Measurements from ENCODE around the gene BORCS6. TPM values are rescaled to one million over a fixed set of nuclear protein-coding genes. Genes with fewer than 3 reads are reported as not detected.
A peak's percentile ranks its signal among the peaks of the same experiment; 100 is the strongest.

Gene BORCS6
- total RNA-seq, 1 donor from 2014 or later = 0.71 TPM

GRCh38 chr17:8212312-8213180, 22.6 kb upstream of the BORCS6 start:
- peaks cover 13% of the 10 kb centered on the region for H3K4me1 ChIP-seq
- H3K4me3 ChIP-seq = no peak overlapping the region
- no peak overlapping the region for H3K27ac Mint-ChIP-seq
- no peaks in the 10 kb centered on the region for H3K9me3 ChIP-seq (ENCODE audit: low read depth)
- no peak overlapping the region for H2AFZ ChIP-seq (replicated peaks)
- no peak for DNase-seq (ENCODE audit: low spot score)
- peaks cover 36% of the 10 kb centered on the region for H3F3A ChIP-seq (ENCODE audit: low read depth)
- no peaks in the 10 kb centered on the region for H3K9me3 Mint-ChIP-seq
- no peaks in the 10 kb centered on the region for H3K27me3 ChIP-seq
- no peak overlapping the region for H3K4me2 ChIP-seq
- no peaks in the 10 kb centered on the region for H3K36me3 ChIP-seq
- peaks cover 24% of the 10 kb centered on the region for H4K20me1 ChIP-seq (ENCODE audit: low read depth)
- H3K27ac ChIP-seq = no peak overlapping the region
- peaks cover 2% of the 10 kb centered on the region for H3K36me3 Mint-ChIP-seq
- TF ChIP-seq, protein P1, sequence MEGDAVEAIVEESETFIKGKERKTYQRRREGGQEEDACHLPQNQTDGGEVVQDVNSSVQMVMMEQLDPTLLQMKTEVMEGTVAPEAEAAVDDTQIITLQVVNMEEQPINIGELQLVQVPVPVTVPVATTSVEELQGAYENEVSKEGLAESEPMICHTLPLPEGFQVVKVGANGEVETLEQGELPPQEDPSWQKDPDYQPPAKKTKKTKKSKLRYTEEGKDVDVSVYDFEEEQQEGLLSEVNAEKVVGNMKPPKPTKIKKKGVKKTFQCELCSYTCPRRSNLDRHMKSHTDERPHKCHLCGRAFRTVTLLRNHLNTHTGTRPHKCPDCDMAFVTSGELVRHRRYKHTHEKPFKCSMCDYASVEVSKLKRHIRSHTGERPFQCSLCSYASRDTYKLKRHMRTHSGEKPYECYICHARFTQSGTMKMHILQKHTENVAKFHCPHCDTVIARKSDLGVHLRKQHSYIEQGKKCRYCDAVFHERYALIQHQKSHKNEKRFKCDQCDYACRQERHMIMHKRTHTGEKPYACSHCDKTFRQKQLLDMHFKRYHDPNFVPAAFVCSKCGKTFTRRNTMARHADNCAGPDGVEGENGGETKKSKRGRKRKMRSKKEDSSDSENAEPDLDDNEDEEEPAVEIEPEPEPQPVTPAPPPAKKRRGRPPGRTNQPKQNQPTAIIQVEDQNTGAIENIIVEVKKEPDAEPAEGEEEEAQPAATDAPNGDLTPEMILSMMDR (IDR thresholded peaks at IDR 0.05) = no peak
- TF ChIP-seq EZH2phosphoT487 (IDR thresholded peaks at IDR 0.05) (no peak), EZH2 (IDR thresholded peaks at IDR 0.05) (no peak)
- H3K79me2 ChIP-seq (ENCODE audit: low read depth) = peaks cover 28% of the 10 kb centered on the region
- H3K4me3 Mint-ChIP-seq = no peak overlapping the region
- H3K27me3 Mint-ChIP-seq (ENCODE audit: insufficient read depth, low read depth) = peaks cover 2% of the 10 kb centered on the region
- H3K9ac ChIP-seq = no peak overlapping the region
- H3K4me1 Mint-ChIP-seq = peaks cover 20% of the 10 kb centered on the region

DNA sequence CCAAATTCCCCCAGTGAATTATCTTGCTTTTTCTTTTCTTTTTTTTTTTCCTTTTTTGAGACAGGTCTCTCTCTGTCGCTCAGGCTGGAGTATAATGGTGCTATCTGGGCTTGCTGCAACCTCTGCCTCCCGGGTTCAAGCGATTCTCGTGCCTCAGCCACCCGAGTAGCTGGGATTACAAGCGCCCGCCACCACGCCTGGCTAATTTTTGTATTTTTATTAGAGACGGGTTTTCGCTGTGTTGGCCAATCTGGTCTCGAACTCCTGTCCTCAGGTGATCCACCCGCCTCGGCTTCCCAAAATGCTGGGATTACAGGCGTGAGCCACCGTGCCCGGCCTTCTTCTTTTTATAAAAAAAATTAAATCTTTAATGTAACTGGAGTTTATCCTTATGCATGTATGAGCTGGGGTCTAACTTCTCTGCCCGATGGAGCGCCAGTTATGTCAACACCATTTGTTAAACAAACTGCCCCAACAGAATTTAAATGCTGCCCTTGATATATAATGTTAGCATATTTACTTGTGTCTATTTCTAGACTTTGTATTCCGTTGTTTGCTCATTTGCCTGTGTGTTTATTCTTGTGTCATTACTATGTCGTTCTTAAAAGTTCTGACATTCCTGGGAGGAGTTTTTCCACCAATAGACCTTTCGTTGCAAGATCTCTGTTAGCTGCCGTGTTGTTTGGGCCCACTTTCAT, 20.9 kb upstream of the BORCS6 start:
- peaks cover 37% of the 10 kb centered on the region for H4K20me1 ChIP-seq (ENCODE audit: low read depth)
- peaks cover 2% of the 10 kb centered on the region for H3K27me3 Mint-ChIP-seq (ENCODE audit: insufficient read depth, low read depth)
- no peak overlapping the region for H3K9ac ChIP-seq
- no peaks in the 10 kb centered on the region for H3K36me3 ChIP-seq
- no peak for DNase-seq (ENCODE audit: low spot score)
- no peaks in the 10 kb centered on the region for H3K9me3 Mint-ChIP-seq
- peak overlapping the region; percentile 99 for H3K4me3 Mint-ChIP-seq
- H3K4me3 ChIP-seq = peak overlapping the region; percentile 68
- H3K27ac ChIP-seq = no peak overlapping the region
- H3K79me2 ChIP-seq (ENCODE audit: low read depth) = peaks cover 37% of the 10 kb centered on the region
- peaks cover 15% of the 10 kb centered on the region for H3K36me3 Mint-ChIP-seq
- H2AFZ ChIP-seq (replicated peaks) = peak overlapping the region; percentile 53
- H3K4me1 Mint-ChIP-seq = peaks cover 27% of the 10 kb centered on the region
- no peaks in the 10 kb centered on the region for H3K27me3 ChIP-seq
- TF ChIP-seq, protein P1 (IDR thresholded peaks at IDR 0.05) = no peak
- TF ChIP-seq EZH2phosphoT487 (IDR thresholded peaks at IDR 0.05) (no peak), EZH2 (IDR thresholded peaks at IDR 0.05) (no peak)
- H3K9me3 ChIP-seq (ENCODE audit: low read depth) = no peaks in the 10 kb centered on the region
- peaks cover 13% of the 10 kb centered on the region for H3K4me1 ChIP-seq
- H3K4me2 ChIP-seq = peak overlapping the region; percentile 88
- H3F3A ChIP-seq (ENCODE audit: low read depth) = peaks cover 42% of the 10 kb centered on the region
- peak overlapping the region; percentile 91 for H3K27ac Mint-ChIP-seq

GRCh38 chr17:8209907-8210760, 20.2 kb upstream of the BORCS6 start, which contains the start of gene AURKB:
AURKB (minus strand) TSS chr17:8210575; CDS start chr17:8210224, 351 bp downstream.
- Histone ChIP-seq H3K27me3 (no peaks in the 10 kb centered on the region), H3K9me3 (ENCODE audit: low read depth) (no peaks in the 10 kb centered on the region), H3K36me3 (no peaks in the 10 kb centered on the region), H3K4me1 (peaks cover 13% of the 10 kb centered on the region), H4K20me1 (ENCODE audit: low read depth) (peaks cover 38% of the 10 kb centered on the region), H3K4me3 (peak within 1 kb of the TSS; percentile 68), H3K9ac (peak within 1 kb of the TSS; percentile 40), H3K4me2 (peak within 1 kb of the TSS; percentile 88), H3F3A (ENCODE audit: low read depth) (peaks cover 46% of the 10 kb centered on the region), H3K27ac (no peak within 1 kb of the TSS), H3K79me2 (ENCODE audit: low read depth) (peaks cover 37% of the 10 kb centered on the region), H2AFZ (replicated peaks) (peak within 1 kb of the TSS; percentile 53)
- DNase-seq (ENCODE audit: low spot score) = peak; percentile 98
- Mint-ChIP-seq H3K27me3 (ENCODE audit: insufficient read depth, low read depth) (peaks cover 2% of the 10 kb centered on the region), H3K36me3 (peaks cover 15% of the 10 kb centered on the region), H3K9me3 (no peaks in the 10 kb centered on the region), H3K27ac (peak within 1 kb of the TSS; percentile 91), H3K4me1 (peaks cover 27% of the 10 kb centered on the region), H3K4me3 (peak within 1 kb of the TSS; percentile 99)
- TF ChIP-seq, protein P1 (IDR thresholded peaks at IDR 0.05) = no peak
- no peak for TF ChIP-seq EZH2 (IDR thresholded peaks at IDR 0.05)
- no peak for TF ChIP-seq EZH2phosphoT487 (IDR thresholded peaks at IDR 0.05)

Data from neural progenitor cell (in vitro differentiated cells).